ENCODE data around the gene PROSER2. TPM values are rescaled to one million over a fixed set of nuclear protein-coding genes. Genes with fewer than 3 reads are reported as not detected.

The PROSER2 gene
- polyA plus RNA-seq, 3 donors = 1.2 to 2.2 (median 2.0) TPM

GRCh38 chr10:11858093-11858492 lies 34.9 kb downstream of the PROSER2 start:
- peaks cover under 1% of the 10 kb centered on the region for H3K4me1 Mint-ChIP-seq
- no peak overlapping the region for H3K4me3 Mint-ChIP-seq
- Histone ChIP-seq H3K27me3 (ENCODE audit: control insufficient read depth in 2 of 2, insufficient read depth in 2 of 2, low read length in 2 of 2) (no peaks in the 10 kb centered on the region), H3K9ac (ENCODE audit: insufficient read depth, low read length, poor library complexity, severe bottlenecking) (no peak overlapping the region), H3K36me3 (replicated peaks in 1 of 2; ENCODE audit: control insufficient read depth in 1 of 2, insufficient read depth in 2 of 2, low read length in 2 of 2) (peaks cover 2 to 28% of the 10 kb centered on the region in 2 donors), H3K4me2 (replicated peaks; ENCODE audit: extremely low read depth, low read length, poor library complexity, severe bottlenecking) (no peak overlapping the region), H2AFZ (ENCODE audit: insufficient read depth, low read depth, low read length, poor library complexity, severe bottlenecking) (no peak overlapping the region), H3K4me1 (ENCODE audit: control insufficient read depth in 1 of 2, insufficient read depth in 2 of 2, low read length in 2 of 2) (no peaks in the 10 kb centered on the region), H3K4me3 (replicated peaks in 1 of 3; ENCODE audit: low read depth in 2 of 3, low read length in 3 of 3) (no peak overlapping the region), H3K9me3 (replicated peaks in 1 of 2; ENCODE audit: control insufficient read depth in 1 of 2, insufficient read depth in 1 of 2, low read length in 2 of 2) (no peaks in the 10 kb centered on the region), H3K27ac (ENCODE audit: low read depth in 1 of 2, low read length in 2 of 2) (no peak overlapping the region), H4K20me1 (ENCODE audit: insufficient read depth, low read length) (no peaks in the 10 kb centered on the region), H3K79me2 (ENCODE audit: insufficient read depth, low read length) (no peaks in the 10 kb centered on the region)
- 100% methylated on average over 3 of the region's 6 CpGs for WGBS (ENCODE audit: insufficient coverage)
- intact Hi-C loops (cut with micrococcal nuclease) = no loop called here
- no peak for TF ChIP-seq CTCF (IDR thresholded peaks at IDR 0.05)
- no peak overlapping the region for H3K27ac Mint-ChIP-seq
- H3K27me3 Mint-ChIP-seq (ENCODE audit: low read depth in 3 of 3) = no peaks in the 10 kb centered on the region
- no peaks in the 10 kb centered on the region for H3K9me3 Mint-ChIP-seq
- no peak for DNase-seq
- peaks cover 26 to 43% of the 10 kb centered on the region in 2 donors for H3K36me3 Mint-ChIP-seq

- Histone ChIP-seq H3K27ac (ENCODE audit: low read depth in 1 of 2, low read length in 2 of 2) (no peak overlapping the region), H3K36me3 (replicated peaks in 1 of 2; ENCODE audit: control insufficient read depth in 1 of 2, insufficient read depth in 2 of 2, low read length in 2 of 2) (peaks cover 2 to 27% of the 10 kb centered on the region in 2 donors), H2AFZ (ENCODE audit: insufficient read depth, low read depth, low read length, poor library complexity, severe bottlenecking) (no peak overlapping the region), H3K79me2 (ENCODE audit: insufficient read depth, low read length) (peaks cover 3% of the 10 kb centered on the region), H3K27me3 (ENCODE audit: control insufficient read depth in 2 of 2, insufficient read depth in 2 of 2, low read length in 2 of 2) (no peaks in the 10 kb centered on the region), H3K4me1 (ENCODE audit: control insufficient read depth in 1 of 2, insufficient read depth in 2 of 2, low read length in 2 of 2) (peaks cover 5 to 9% of the 10 kb centered on the region in 2 donors), H3K4me3 (replicated peaks in 1 of 3; ENCODE audit: low read depth in 2 of 3, low read length in 3 of 3) (no peak overlapping the region), H3K4me2 (replicated peaks; ENCODE audit: extremely low read depth, low read length, poor library complexity, severe bottlenecking) (no peak overlapping the region), H3K9ac (ENCODE audit: insufficient read depth, low read length, poor library complexity, severe bottlenecking) (no peak overlapping the region), H4K20me1 (ENCODE audit: insufficient read depth, low read length) (no peaks in the 10 kb centered on the region), H3K9me3 (replicated peaks in 1 of 2; ENCODE audit: control insufficient read depth in 1 of 2, insufficient read depth in 1 of 2, low read length in 2 of 2) (no peaks in the 10 kb centered on the region)
- Mint-ChIP-seq H3K9me3 (no peaks in the 10 kb centered on the region), H3K4me1 (peaks cover 13% of the 10 kb centered on the region), H3K27me3 (ENCODE audit: low read depth in 3 of 3) (peaks cover 0 to 5% (median 0%) of the 10 kb centered on the region in 3 donors), H3K36me3 (peaks cover 21 to 40% of the 10 kb centered on the region in 2 donors), H3K27ac (no peak overlapping the region), H3K4me3 (no peak overlapping the region)
- intact Hi-C loops (cut with micrococcal nuclease) = no loop called here
- DNase-seq = no peak
- no peak for TF ChIP-seq CTCF (IDR thresholded peaks at IDR 0.05)
- 95% methylated on average over 9 of the region's 11 CpGs for WGBS (ENCODE audit: insufficient coverage)
These were observed 38.2 kb downstream of the PROSER2 start for GRCh38 chr10:11861341-11861740.

All from CD14-positive monocyte (primary cell).